ENCODE measurements around the gene SPTLC2. TPM values are rescaled to one million over a fixed set of nuclear protein-coding genes. Genes with fewer than 3 reads are reported as not detected.

SPTLC2 gene
- total and polyA plus RNA-seq, 4 donors: 8.1 to 48.6 (median 27.6) TPM

DNA sequence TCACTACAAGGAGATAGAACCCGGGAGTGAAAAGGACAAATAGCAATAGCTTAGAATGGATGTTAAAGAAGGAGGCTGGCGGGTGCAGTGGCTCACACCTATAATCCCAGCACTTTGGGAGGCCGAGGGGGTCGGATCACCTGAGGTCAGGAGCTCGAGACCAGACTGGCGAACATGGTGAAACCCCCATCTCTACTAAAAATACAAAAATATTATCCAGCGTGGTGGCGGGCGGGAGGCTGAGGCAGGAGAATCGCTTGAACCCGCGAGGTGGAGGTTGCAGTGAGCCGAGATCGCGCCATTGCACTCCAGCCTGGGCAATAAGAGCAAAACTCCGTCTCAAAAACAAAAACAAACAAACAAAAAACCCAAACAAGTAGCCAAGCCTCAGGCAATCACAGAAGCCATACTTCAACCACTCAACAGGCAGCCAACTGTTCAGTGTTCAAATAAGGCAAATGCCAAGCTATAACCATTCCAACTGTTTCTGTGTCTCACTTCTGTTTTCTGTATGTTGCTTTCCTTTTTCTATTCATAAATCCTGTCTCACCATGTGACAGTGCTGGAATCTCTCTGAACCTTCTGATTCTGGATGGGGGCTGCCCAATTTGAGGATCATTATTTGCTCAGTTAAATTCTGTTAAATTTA is 3.9 kb upstream of the SPTLC2 start:
- Histone ChIP-seq H3K4me3 (no peak overlapping the region), H3K9me3 (ENCODE audit: control insufficient read depth in 4 of 4, insufficient read depth in 3 of 4, low read length in 3 of 4) (no peaks in the 10 kb centered on the region), H3K9ac (ENCODE audit: insufficient read depth in 1 of 2, low read length in 2 of 2) (no peak overlapping the region), H3K27me3 (ENCODE audit: control insufficient read depth in 3 of 3, insufficient read depth in 3 of 3, low read length in 2 of 3) (peaks cover 0 to 3% (median 0%) of the 10 kb centered on the region in 3 donors), H3K36me3 (ENCODE audit: control insufficient read depth in 4 of 4, insufficient read depth in 4 of 4, low read length in 4 of 4) (no peaks in the 10 kb centered on the region), H3K4me1 (ENCODE audit: control insufficient read depth in 5 of 5, insufficient read depth in 5 of 5, low read length in 5 of 5) (peaks cover 0 to 3% (median under 1%) of the 10 kb centered on the region in 5 donors), H3K27ac (ENCODE audit: low read depth in 1 of 2, low read length in 1 of 2) (no peak overlapping the region)
- DNase-seq: no peak
- TF ChIP-seq, protein P1, sequence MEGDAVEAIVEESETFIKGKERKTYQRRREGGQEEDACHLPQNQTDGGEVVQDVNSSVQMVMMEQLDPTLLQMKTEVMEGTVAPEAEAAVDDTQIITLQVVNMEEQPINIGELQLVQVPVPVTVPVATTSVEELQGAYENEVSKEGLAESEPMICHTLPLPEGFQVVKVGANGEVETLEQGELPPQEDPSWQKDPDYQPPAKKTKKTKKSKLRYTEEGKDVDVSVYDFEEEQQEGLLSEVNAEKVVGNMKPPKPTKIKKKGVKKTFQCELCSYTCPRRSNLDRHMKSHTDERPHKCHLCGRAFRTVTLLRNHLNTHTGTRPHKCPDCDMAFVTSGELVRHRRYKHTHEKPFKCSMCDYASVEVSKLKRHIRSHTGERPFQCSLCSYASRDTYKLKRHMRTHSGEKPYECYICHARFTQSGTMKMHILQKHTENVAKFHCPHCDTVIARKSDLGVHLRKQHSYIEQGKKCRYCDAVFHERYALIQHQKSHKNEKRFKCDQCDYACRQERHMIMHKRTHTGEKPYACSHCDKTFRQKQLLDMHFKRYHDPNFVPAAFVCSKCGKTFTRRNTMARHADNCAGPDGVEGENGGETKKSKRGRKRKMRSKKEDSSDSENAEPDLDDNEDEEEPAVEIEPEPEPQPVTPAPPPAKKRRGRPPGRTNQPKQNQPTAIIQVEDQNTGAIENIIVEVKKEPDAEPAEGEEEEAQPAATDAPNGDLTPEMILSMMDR (IDR thresholded peaks at IDR 0.05; ENCODE audit: control extremely low read depth, extremely low read depth): no peak
- WGBS, 2 donors: 94% methylated on average over 16 of the region's 16 CpGs
- ATAC-seq (ENCODE audit: insufficient read depth, low FRiP score): no peak

DNA sequence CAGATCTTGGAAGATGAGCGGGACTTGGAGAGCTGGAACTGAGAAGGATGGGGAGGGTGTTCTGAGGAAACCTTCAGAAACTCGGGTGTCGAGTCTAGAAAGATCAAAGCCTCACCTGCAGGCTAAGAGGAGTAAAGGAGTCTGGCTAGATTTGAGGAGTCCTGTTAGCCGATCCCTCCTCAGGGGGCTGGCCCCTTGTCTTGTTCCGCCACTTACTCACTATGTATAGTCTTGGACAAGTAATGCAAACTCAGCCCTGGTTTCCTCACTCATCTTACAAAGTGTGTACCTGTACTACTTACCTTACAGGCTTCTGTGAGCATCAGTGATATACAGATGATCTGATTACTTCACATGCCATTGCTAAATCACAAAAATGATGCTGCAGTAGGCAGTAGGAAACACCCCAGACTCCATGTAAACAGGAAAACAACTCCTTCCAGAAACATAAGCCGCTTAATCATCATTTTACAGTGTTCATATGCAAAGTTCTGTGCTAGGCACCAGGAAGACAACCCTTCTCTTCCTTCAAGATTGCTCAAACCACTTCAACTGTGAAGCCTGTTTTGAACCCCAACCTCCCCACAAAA is 2.0 kb upstream of the SPTLC2 start:
- WGBS, 2 donors: 81 to 84% methylated on average over 6 of the region's 6 CpGs
- no peak overlapping the region for H3K9ac ChIP-seq (ENCODE audit: insufficient read depth in 1 of 2, low read length in 2 of 2)
- ATAC-seq (ENCODE audit: insufficient read depth, low FRiP score) (no peak), DNase-seq (no peak)
- peaks cover 0 to 7% (median 7%) of the 10 kb centered on the region in 5 donors for H3K4me1 ChIP-seq (ENCODE audit: control insufficient read depth in 5 of 5, insufficient read depth in 5 of 5, low read length in 5 of 5)
- no peak overlapping the region for H3K27ac ChIP-seq (ENCODE audit: low read depth in 1 of 2, low read length in 1 of 2)
- H3K36me3 ChIP-seq (ENCODE audit: control insufficient read depth in 4 of 4, insufficient read depth in 4 of 4, low read length in 4 of 4): no peaks in the 10 kb centered on the region
- no peaks in the 10 kb centered on the region for H3K9me3 ChIP-seq (ENCODE audit: control insufficient read depth in 4 of 4, insufficient read depth in 3 of 4, low read length in 3 of 4)
- TF ChIP-seq, protein P1 (IDR thresholded peaks at IDR 0.05; ENCODE audit: control extremely low read depth, extremely low read depth): no peak
- peaks cover 0 to 3% (median 0%) of the 10 kb centered on the region in 3 donors for H3K27me3 ChIP-seq (ENCODE audit: control insufficient read depth in 3 of 3, insufficient read depth in 3 of 3, low read length in 2 of 3)
- no peak overlapping the region for H3K4me3 ChIP-seq

DNA sequence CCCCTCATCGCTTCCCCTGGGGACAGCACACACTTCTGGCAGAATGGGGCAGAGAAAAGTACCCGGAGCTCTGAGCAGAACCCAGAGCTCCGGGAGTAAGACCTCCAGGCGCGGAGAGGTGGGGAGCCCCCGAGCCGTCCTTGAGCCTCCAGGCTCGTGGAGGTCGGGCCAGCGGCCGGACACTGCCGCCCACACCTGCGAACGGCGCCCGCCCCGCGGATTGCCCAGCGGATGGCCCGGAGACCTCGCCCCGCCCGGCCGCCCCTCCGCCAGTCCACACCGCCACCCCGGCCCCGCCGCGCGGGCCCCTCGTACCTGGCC is 344 bp downstream of the SPTLC2 start:
- peaks cover 0 to 7% (median 7%) of the 10 kb centered on the region in 5 donors for H3K4me1 ChIP-seq (ENCODE audit: control insufficient read depth in 5 of 5, insufficient read depth in 5 of 5, low read length in 5 of 5)
- no peaks in the 10 kb centered on the region for H3K27me3 ChIP-seq (ENCODE audit: control insufficient read depth in 3 of 3, insufficient read depth in 3 of 3, low read length in 2 of 3)
- peak overlapping the region; percentile 86 to 90 for H3K27ac ChIP-seq (ENCODE audit: low read depth in 1 of 2, low read length in 1 of 2)
- no peaks in the 10 kb centered on the region for H3K9me3 ChIP-seq (ENCODE audit: control insufficient read depth in 4 of 4, insufficient read depth in 3 of 4, low read length in 3 of 4)
- 0 to 1% methylated on average over 22 to 32 of the region's 32 CpGs for WGBS, 2 donors
- peak; percentile 9 for ATAC-seq (ENCODE audit: insufficient read depth, low FRiP score)
- TF ChIP-seq, protein P1 (IDR thresholded peaks at IDR 0.05; ENCODE audit: control extremely low read depth, extremely low read depth): no peak
- H3K4me3 ChIP-seq: peak overlapping the region; percentile 97
- peak in 1 of 3 donors; percentile 15 for DNase-seq
- H3K9ac ChIP-seq (ENCODE audit: insufficient read depth in 1 of 2, low read length in 2 of 2): peak overlapping the region; percentile 69 to 86
- no peaks in the 10 kb centered on the region for H3K36me3 ChIP-seq (ENCODE audit: control insufficient read depth in 4 of 4, insufficient read depth in 4 of 4, low read length in 4 of 4)

Measured in lung (tissue), 12 donors.